NCI-H774 (cell line): ENCODE results near the gene ZNF709.
"Not testable (repeated sequence)": the region's sequence is repeated elsewhere in the genome, so short reads cannot be mapped to it uniquely, and the experiment has no call there.

ENCODE experiments used
- DNase-seq: peaks from one replicate; lab custom pipeline; 2025; lab: John Stamatoyannopoulos, UW

Gene ZNF709

DNA sequence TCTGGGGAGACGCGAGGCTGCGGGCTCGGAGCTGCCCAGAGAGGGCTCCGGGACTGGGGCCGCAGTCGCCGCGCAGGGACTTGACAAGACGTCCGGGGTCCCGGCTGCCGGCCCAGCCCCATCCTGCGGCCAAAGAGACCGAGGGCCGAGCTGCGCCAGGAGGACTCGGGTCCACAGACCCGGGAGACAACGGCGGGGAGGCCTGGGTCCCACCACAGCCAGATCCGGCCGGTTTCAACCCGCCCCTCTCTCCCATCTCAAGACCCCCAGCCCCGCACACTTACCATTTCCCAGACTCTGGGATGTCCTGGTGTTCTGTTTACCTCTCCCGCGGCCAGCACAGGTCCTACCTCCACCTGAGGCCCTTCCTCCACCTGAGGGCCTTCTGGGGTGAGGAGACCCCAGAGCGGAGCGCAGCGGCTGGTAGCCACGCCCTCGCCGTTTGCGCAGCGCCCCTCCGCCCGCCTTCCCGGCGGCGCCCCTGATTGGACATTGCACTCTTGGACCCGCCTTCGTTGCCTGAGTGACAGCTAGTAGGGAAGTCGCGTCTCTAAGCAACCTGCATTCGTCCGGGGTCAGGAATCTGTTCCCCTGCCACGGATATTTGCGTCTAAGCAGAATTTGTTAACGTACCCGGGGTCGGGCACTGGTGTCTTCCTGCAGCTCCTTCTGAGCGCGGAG is at the start of gene ZNF709:
TSS of gene ZNF709 (minus strand) at position 446 of the 681 bp plus-strand sequence. CDS start at position 287, 159 bp downstream.
- peak; percentile 82 for DNase-seq

DNA sequence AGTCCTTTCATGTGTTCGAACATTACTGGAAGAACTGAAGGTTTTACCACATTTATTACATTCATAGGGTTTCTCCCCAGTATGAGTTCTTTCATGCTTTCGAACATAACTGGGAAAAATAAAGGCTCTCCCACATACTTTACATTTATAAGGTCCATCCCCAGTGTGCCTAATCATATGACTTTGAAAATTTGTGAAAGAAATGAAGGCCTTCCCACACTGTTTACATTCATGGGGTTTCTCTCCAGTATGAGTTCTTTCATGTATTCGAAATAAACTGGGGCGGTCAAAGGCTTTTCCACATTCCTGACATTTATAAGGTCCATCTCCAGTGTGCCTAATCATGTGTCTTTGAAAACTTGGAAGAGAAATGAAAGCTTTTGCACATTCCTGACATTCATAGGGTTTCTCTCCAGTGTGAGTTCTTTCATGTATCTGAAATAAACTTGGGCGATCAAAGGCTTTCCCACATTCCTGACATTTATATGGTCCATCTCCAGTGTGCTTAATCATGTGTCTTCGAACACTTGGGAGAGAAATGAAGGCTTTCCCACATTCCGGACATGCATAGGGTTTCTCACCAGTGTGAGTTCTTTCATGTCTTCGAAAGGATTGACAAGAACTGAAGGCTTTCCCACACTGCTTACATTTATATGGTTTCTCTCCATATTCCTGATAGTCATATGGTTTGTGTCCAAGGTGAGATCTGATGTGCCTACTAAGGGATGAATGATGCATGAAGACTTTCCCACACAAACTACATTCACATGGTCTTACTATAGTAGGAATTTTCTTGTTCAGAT is 42.6 kb upstream of the ZNF709 start:
- no peak for DNase-seq

DNA sequence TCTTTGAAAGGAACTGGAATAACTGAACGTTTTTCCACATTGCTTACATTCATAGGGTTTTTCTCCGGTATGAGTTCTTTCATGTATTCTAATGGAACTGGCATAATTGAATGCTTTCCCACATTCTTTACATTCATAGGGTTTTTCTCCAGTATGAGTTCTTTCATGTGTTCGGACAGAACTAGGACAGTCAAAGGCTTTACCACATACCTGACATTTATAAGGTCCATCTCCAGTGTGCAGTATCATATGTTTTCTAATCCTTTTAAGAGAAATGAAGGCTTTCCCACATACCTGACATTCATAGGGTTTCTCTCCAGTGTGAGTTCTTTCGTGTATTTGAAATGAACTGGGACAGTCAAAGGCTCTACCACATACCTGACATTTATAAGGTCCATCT is 41.9 kb upstream of the ZNF709 start:
- DNase-seq, result no peak

DNA sequence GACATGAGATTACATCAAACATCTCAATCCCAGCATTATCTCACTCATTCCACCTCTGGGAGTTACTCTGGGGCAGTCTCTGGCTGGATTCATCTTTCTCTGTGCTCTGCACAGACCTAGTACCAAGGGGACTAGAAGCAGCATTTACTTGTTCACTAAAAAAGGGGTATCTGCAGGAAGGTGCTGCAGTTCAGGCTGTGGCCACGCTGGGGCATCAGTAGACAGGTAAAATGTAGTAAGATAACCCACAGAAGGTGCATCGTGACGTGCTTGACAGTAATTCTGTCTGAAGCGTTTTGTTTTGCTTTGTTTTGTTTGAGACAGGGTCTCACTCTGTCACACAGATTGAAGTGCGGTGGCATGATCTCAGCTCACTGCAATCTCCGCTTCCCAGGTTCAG is 37.4 kb upstream of the ZNF709 start:
- DNase-seq, result no peak

DNA sequence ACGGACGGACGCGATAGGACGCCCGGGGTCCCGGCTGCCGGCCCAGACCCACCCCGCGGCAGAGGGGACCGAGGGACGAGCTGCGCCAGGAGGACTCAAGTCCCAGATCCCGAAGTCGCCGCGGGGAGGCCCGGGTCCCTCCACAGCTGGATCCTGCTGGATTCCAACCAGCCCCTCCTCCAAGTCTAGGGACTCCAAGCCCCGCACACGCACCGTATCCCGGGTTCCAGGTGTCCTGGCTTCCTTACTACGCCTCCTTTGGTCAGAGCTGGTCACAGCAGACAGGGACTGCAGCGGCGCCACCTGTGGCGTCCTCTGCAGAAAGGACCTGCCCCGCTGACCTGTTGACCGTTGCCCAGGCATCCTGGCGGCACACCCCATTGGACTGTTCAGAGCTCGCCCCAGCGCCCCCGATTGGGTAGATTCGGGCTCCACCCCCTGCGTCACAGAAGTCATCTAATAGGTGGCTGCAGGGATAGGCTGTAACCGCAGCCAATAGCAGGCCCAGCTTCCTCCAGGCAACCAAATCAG is 29.0 kb upstream of the ZNF709 start:
- no peak for DNase-seq

DNA sequence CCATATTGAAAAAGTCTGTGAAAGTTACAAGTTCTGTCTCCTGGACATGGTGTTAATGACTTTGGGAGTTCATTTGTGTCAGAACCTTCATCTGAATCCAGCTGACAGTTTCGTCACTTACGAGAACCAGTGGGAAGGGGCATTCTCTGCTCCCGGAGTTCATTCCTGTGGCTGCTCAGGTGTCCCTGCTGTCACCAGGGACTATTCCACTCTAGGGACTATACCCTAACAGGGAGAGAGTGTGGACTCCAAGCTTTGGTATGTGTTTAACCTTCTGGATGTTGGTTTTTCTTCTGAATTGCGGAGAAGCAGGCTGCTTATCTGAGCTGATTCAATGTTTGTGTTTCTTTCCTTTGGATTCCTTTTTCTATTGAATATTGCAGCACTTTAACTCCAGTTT is 12.4 kb upstream of the ZNF709 start:
- DNase-seq, result no peak

DNA sequence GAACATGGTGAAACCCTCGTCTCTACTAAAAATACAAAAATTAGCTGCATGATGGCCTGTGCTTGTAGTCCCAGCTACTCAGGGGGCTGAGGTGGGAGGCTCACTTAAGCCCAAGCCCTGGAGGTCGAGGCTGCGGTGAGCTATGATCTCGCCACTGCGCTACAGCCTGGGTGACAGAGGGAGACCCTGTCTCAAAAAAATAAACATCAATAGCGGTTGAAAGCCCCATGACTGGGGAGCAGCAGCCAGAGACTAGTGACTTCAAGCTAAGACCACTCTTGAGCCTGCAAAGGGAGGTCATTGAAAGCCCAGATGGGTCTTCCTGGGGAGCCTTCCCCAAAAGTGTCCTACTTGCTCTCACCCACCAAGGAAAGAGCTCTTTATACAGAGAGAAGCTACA is 11.9 kb upstream of the ZNF709 start:
- DNase-seq, result no peak

DNA sequence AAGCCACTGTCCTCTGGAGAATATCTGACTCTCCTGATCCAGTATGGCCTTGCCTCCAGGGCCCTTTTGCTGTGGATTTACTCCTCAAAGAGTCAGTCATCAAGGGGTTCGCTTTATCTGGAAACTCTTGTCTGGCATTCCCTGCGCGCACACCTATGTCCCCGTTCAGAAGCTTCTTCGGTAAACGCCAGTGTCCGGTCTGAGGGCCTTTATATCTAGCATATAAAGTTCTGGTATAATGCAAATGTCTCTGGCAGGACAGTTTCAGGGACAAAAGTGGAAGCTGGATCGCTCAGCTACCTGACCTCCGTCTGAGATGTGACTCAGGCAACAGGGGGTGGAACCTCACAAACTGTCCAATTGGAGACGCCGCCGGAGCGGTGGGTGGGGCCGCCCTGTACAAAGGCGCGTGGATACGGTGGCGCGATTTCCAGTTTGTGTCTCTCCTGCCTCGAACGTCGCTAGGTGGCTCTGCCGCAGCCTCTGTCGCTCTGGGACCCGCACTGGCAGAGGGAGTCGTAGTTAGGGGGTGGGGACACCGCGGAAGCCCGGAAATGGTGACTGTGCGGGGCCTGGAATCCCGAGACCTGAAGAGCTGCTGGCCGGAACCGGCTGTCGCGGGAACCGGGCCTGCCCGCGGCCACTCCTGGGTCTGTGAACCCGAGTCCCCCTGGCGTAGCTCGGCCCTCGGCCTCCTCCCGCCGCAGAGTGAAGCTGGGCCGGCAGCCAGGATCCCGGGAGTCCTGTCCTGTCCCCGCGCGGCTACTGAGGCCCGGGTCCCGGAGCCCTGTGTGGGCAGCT is 10.6 kb upstream of the ZNF709 start:
- DNase-seq, result peak; percentile 92

DNA sequence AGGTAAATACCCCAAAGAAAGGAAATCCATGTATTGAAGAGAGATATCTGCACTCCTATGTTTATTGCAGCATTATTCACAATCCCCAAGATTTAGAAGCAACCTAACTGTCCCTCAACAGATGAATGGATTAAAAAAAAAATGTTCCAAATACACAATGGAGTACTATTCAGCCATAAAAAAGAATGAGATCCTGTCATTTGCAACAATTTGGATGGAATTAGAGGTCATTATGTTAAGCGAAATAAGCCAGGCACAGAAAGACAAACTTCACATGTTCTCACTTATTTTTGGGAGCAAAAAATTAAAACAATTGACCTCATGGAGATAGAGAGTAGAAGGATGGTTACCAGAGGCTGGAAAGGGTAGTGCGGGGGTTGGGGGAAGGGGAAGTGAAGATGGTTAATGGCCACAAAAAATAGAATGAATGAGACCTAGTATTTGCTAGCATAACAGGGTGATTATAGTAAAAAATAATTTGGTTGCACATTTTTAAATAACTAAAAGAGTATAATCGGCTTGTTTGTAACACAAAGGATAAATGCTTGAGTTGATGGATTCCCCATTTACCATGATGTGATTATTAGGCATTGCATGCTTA is 9.7 kb upstream of the ZNF709 start:
- DNase-seq, result no peak

DNA sequence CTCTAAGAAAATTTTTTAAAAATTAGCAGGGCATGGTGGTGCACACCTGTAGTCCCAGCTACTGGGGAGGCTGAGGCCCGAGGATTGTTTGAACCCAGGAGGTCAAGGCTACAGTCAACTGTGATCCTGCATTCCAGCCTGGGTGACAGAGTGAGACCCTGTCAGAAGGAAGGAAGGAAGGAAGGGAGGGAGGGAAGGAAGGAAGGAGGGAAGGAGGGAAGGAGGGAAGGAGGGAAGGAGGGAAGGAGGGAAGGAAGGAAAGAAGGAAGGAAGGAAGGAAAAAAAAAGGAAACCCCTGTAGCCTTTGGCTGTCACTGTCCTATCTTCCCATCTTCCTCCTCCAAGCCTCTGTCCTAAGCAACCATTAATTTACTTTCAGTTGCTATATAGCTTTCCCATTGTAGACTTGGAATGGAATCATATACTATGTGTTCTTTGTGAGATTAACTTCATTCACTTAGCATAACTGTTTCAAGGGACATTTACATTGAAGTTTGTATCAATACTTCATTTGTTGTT is 1.7 kb upstream of the ZNF709 start:
- not testable (repeated sequence) for DNase-seq

DNA sequence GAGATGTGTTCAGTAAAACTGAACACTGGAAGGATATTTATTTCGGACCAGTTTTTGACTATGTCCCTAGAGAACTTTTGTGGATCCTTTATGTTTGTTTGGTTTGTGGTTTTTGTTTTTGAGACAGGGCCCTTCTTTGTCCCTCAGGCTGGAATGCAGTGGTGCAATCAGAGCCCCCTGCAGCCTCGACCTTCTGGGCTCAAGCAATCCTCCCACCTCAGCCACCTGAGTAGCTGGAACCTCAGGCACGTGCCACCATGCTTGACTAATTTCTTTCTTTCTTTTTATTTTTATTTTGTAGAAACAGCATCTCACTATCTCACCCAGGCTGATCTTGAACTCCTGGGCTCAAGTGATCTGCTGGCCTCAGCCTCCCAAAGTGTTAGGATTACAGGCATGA is 955 bp upstream of the ZNF709 start:
- DNase-seq, result no peak

DNA sequence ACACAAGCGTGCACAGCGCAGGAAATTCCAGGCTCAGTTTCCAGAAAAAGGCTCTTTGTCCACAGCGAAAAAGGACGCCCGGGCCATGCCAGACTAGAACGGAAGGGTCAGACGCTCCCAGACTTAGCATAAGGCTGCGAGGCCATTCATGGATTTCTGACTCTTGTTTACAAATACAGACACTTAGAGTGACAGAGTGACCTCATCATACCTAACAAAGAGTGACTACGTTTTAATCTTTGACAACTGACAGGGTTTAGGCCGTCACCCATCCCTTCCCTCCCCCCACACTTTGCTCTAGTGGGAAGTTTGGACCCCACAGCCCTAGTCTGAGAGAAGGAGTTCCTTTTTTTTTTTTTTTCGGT is 418 bp upstream of the ZNF709 start:
- DNase-seq, result no peak

DNA sequence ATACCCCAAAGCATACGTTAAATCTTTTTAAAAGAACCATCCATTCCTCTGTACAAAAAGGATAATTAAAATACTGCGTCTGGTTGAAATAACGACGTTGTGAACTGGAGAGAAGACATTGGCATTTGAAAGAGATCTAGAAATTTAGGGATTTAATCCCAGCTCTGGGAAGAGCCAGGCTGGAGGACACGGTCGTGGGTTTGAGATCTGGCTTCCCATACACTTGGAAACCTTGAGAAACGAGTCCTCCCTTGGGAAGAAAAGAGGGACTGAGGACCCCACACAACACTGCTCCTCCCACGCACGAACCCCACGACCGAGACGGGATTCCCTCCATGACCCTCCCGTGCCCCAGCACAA is 625 bp downstream of the ZNF709 start:
- no peak for DNase-seq

DNA sequence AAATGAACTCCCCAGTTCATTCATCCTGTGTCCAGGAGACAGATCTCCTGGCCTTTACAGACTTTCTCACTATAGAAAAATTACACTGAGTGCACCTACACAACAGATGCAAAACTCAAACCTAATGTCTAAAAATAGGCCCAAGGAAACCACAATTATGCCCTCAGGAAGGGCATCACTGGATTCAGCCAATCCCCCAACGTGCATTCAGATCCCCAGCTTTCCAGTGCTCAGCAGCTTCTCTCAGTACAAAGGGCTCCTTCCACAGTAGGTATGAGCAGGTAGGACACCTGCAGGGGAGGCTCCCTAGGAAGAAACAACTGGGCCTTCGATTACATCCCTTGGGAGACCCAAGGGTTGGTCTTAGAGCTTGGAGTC is 2.1 kb downstream of the ZNF709 start:
- DNase-seq, result no peak

DNA sequence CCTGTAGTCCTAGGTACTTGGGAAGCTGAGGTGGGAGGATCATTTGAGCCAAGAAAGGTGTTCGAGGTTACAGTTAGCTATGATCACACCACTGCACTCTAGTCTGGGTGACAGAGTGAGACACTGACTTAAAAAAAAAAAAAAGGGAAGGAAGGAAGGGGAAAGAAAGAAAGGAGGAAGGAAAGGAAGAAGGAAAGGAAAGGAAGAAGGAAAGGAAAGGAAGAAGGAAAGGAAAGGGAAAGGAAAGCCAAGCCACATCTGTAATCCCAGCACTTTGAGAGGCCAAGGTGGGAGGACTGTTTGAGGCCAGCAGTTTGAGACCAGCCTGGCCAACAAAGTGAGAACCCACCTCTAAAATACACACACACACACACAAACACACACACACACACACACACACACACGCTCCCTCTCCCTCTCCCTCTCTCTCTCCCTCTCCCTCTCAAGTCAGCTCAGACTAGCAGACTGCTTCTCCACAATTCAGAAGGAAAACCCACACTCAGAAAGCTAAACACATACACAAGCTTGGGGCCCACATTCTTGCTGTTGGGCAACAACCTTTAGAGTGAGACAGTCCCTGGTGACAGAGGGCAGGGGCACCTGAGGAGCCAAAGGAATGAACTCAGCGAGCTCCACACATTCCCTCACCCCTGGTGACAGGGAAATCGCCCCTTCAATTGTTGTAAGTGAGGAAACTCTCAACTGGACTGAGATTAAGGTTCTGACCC is 2.7 kb downstream of the ZNF709 start:
- no peak for DNase-seq

DNA sequence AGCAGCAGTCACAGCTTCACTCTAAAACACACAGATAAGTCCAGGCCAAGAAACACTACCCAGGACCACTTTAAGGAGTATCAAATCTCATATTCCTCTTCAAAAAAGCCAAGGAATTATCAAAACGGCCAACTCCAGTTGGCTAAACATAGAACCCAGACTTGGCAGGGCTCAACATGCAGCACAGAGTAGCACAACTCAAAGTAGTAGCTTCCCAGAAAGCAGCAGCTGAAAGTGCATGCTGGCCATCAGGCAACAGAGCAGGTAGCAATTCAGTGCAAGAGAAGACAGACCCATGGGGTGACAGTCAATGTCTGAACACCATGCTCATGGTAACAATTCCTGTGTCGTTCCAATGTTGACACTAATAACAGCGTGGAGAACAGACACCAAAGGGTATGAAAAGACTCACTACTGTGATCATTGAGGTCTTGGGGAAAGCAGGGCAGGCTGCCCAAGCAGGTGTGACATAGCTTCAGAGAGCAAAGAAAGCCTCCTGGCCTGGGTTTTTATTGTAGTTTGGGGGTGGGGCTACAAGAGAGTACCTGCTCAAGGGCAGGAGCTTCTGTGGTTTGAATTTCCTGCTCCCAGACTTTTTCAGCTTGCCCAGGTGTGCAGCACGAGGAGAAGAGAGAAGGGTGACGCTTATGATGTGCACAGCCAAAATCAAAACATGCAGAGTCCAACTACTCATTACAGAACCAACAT is 6.2 kb downstream of the ZNF709 start:
- DNase-seq, result peak; percentile 24

DNA sequence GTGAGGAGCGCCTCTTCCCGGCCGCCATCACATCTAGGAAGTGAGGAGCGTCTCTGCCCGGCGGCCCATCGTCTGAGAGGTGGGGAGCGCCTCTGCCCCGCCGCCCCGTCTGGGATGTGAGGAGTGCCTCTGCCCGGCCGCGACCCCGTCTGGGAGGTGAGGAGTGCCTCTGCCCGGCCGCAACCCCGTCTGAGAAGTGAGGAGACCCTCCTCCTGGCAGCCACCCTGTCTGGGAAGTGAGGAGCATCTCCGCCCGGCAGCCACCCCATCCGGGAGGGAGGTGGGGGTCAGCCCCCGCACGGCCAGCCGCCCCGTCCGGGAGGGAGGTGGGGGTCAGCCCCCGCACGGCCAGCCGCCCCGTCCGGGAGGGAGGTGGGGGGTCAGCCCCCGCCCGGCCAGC is 17.0 kb downstream of the ZNF709 start:
- DNase-seq, result not testable (repeated sequence)

DNA sequence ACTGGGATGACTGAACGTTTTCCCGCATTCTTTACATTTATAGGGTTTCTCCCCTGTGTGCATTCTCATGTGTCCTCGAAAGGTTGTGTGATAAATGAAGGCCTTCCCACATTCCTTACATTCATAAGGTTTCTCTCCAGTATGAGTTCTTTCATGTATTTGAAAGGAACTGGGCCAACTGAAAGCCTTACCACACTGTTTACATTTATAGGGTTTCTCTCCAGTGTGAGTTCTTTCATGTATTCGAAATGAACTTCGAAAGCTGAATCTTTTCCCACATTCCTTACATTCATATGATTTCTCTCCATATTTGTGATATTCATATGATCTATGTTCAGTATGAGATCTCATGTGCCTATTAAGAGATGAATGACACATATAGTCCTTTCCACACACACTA is 19.4 kb downstream of the ZNF709 start:
- DNase-seq, result no peak

DNA sequence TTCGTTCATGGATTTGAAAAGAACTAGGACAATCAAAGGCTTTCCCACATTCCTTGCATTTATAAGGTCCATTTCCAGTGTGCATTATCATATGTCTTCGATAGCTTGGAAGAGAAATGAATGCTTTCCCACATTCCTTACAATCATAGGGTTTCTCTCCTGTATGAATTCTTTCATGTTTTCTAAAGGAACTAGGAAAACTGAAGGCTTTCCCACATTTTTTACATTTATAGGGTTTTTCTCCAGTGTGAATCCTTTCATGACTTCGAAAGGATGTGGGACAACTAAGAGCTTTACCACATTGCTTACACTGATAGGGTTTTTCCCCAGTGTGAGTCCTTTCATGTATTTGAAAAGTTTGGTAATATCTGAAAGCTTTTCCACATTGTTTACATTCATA is 19.8 kb downstream of the ZNF709 start:
- DNase-seq, result no peak

DNA sequence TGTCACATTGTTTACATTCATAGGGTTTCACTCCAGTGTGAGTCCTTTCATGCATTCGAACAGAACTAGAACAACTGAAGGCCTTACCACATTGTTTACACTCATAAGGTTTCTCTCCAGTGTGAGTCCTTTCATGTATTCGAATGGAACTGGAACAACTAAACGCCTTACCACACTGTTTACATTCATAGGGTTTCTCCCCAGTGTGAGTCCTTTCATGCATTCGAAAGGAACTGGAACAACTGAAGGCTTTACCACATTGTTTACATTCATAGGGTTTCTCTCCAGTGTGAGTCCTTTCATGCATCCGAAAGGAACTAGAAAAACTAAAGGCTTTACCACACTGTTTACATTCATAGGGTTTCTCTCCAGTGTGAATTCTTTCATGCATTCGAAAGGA is 20.5 kb downstream of the ZNF709 start:
- not testable (repeated sequence) for DNase-seq

DNA sequence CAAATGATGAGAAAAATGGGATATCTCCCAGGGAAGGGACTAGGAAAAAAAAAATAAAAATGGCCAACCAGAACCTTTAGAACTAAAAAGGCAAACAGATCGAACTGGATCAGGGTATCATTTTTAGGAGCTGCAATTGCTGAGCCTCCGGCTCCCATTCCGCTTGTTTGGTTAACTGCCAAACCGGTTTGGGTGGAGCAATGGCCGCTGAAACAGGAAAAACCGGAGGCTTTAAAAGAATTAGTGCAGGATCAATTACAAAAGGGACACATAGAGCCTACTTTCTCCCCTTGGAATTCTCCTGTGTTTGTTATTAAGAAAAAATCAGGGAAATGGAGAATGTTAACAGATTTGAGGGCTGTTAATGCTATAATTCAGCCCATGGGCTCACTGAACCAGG is 31.1 kb downstream of the ZNF709 start:
- no peak for DNase-seq
